Measurements from ENCODE around the gene FIGN.

DNA sequence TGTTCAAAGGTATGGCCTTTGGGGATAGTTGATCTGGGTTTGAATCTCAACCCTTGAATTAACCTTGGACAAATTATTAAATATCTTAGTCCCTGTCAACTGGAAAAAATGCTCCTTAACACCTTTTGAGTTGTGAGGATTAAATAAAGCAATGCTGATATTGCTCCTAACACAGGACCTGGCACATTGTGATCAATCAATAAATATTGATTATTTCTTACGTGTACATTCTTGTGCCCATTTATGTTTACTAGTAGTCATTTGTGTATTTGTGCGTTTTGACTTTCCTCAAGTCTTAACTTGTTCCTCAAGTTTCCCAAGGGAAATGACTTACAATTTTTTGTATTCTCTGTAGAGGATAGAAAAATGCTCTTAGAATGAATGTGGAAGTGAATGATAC is 19.6 kb upstream of the FIGN start:
- TF ChIP-seq ZNF274 (IDR thresholded peaks at IDR 0.05; ENCODE audit: low read depth, low read length) (no peak), YY1 (IDR thresholded peaks at IDR 0.05; ENCODE audit: insufficient read depth, insufficient read length) (no peak)

Data from NT2/D1 (cell line).